Stomach smooth muscle (tissue), 2 donors: ENCODE results near the gene TAS2R41.

Experiments
- H3K27ac ChIP-seq: one replicate; pipeline ENCODE4 v1.7.0; 2013; ENCODE audit warnings: mild to moderate bottlenecking, low read length, inconsistent platforms
- H3K27me3 ChIP-seq, 2 donors: one replicate each; pipeline ENCODE4 v1.7.0; 2013; ENCODE audit warnings: low read length in 2 of 2; ENCODE audit not compliant: insufficient read depth in 2 of 2, control insufficient read depth in 1 of 2
- H3K36me3 ChIP-seq, 2 donors: one replicate each; pipeline ENCODE4 v1.7.0; 2013; ENCODE audit warnings: low read length in 2 of 2; ENCODE audit not compliant: control insufficient read depth in 2 of 2, insufficient read depth in 2 of 2
- H3K4me1 ChIP-seq: one replicate; pipeline ENCODE4 v1.7.0; 2013; ENCODE audit warnings: low read length; ENCODE audit not compliant: control insufficient read depth, insufficient read depth
- H3K4me3 ChIP-seq, 2 donors: one replicate each; pipeline ENCODE4 v1.7.0; 2013; ENCODE audit warnings: low read length in 2 of 2
- H3K9ac ChIP-seq, 2 donors: one replicate each; pipeline ENCODE4 v1.7.0; 2013; ENCODE audit warnings: low read length in 2 of 2, mild to moderate bottlenecking in 1 of 2
- H3K9me3 ChIP-seq, 2 donors: one replicate each; pipeline ENCODE4 v1.7.0; 2013; ENCODE audit warnings: low read length in 2 of 2; ENCODE audit not compliant: control insufficient read depth in 2 of 2
- donor health status: healthy.
- donor health status: Pancreatic carcinoma.

The TAS2R41 gene

DNA sequence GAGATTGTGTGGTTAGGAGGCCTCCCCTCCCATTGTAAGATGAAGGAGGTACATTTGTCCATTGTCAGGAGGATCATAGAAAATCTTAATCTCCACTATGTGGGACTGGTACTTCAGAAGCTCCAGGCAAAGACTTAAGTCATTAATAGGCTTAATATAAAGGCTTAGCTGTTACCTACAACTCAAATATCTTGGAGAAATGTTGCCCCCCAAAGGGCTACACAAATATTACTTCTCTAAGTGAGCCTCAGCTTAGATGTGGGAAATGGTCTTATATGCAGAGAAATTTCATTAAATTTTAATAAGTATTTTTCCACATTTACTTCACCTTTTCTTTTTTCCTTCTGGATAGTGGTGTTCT, 27.2 kb downstream of the TAS2R41 start:
- no peak overlapping the region for H3K27ac ChIP-seq
- H3K4me1 ChIP-seq, result no peaks in the 10 kb centered on the region
- H3K9ac ChIP-seq, result no peak overlapping the region
- H3K4me3 ChIP-seq, result no peak overlapping the region
- no peaks in the 10 kb centered on the region for H3K9me3 ChIP-seq
- H3K36me3 ChIP-seq, result no peaks in the 10 kb centered on the region
- H3K27me3 ChIP-seq, result no peaks in the 10 kb centered on the region

DNA sequence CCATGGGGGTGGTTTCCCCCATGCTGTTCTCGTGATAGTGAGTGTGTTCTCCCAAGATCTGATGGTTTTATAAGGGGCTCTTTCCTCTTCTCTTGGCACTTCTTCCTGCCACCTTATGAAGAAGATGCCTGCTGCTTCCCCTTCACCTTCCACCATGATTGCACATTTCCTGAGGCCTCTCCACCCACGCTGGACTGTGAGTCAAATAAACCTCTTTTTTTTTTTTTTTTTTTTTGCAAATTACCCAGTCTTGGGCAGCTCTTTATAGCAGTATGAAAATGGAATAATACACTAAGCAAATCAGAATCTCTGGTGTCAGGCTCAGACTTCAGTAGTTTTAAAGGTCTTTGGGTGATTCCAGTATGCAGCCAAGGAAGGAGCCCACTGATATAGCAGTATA, 28.2 kb downstream of the TAS2R41 start:
- Histone ChIP-seq H3K9me3 (no peaks in the 10 kb centered on the region), H3K36me3 (no peaks in the 10 kb centered on the region), H3K27ac (no peak overlapping the region), H3K4me1 (no peaks in the 10 kb centered on the region), H3K9ac (no peak overlapping the region), H3K27me3 (no peaks in the 10 kb centered on the region), H3K4me3 (no peak overlapping the region)

DNA sequence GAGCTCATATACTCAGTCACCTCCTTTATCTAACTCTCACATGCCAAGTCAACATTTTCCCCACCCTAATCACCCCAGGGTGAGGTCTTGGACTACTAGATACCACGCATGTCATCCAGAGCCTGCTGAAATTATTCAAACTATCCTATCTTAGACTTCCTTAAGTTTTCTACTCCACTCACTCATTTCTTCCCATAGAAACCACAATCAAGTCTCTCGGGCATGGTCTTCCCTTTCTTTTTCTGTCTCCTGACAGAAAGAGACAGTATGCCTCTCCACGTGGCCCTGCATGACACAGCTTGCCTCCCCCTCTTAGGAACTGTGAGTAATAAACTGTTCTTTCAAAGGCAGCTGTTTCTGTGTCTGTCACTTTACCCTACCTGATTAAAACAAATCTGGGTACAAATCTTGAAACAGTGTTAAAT, 29.4 kb downstream of the TAS2R41 start:
- H3K4me1 ChIP-seq, result no peaks in the 10 kb centered on the region
- no peak overlapping the region for H3K4me3 ChIP-seq
- H3K27ac ChIP-seq, result no peak overlapping the region
- H3K27me3 ChIP-seq, result peaks cover 0 to 4% of the 10 kb centered on the region in 2 donors
- H3K9me3 ChIP-seq, result no peaks in the 10 kb centered on the region
- H3K36me3 ChIP-seq, result no peaks in the 10 kb centered on the region
- H3K9ac ChIP-seq, result no peak overlapping the region

DNA sequence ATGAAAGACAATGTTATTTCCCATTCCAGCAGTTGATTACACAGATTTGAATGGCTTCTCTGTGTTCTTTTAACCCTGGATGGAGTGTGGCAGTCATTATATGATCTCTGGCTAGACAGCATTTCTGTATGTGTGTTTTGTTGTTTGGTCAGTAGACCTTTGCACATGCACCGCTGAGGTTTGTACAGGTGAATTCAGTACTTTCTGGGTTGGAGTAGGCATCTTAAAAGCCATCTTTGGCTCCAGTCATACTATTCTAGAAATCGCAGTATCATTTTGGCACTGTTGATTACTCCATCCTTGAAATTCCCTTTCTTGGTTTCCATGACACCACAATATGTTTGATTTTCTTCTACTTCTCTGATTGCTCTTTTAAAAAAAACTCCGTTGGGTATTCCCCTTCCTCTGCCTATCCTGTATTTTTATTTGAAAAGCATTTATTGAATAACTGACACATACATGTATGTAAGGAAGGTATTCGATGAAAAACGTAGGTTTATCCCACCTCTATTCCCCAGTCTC, 29.9 kb downstream of the TAS2R41 start:
- Histone ChIP-seq H3K9me3 (no peaks in the 10 kb centered on the region), H3K4me1 (no peaks in the 10 kb centered on the region), H3K27ac (no peak overlapping the region), H3K36me3 (no peaks in the 10 kb centered on the region), H3K9ac (no peak overlapping the region), H3K4me3 (no peak overlapping the region), H3K27me3 (peaks cover 0 to 4% of the 10 kb centered on the region in 2 donors)

DNA sequence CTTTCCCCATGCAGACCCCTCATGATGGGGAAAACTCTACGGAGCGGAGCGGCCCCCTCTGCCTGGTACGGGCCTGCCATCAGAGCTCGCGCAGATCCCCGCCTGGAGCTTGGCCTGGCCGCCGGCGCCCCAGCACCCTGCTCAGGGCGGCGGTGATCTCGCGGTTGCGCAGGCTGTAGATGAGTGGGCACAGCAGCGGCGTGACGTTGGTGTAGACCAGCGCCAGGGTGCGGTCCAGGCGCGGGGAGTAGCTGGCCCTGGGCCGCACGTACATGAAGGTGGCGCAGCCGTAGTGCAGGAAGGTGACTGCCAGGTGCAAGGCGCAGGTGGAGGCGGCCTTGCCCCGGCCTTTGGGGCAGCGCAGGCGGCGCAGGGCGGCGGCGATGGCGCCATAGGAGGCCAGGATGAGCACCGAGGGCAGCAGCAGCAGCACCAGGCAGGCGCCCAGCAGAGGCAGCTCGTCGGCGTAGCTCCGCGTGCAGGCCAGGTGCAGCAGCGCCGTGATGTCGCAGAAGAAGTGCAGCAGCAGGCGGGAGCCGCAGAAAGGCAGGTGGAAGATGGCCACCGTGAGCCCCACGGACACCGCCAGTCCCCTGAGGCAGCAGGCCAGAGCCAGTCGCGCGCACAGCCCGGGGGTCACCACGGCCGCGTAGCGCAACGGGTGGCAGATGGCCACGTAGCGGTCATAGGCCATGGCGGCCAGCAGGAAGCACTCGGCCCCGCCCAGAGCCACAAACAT, 33.4 kb downstream of the TAS2R41 start:
- H3K4me1 ChIP-seq, result no peaks in the 10 kb centered on the region
- H3K9me3 ChIP-seq, result no peaks in the 10 kb centered on the region
- peaks cover 0 to 4% of the 10 kb centered on the region in 2 donors for H3K27me3 ChIP-seq
- H3K9ac ChIP-seq, result no peak overlapping the region
- no peaks in the 10 kb centered on the region for H3K36me3 ChIP-seq
- no peak overlapping the region for H3K27ac ChIP-seq
- no peak overlapping the region for H3K4me3 ChIP-seq

DNA sequence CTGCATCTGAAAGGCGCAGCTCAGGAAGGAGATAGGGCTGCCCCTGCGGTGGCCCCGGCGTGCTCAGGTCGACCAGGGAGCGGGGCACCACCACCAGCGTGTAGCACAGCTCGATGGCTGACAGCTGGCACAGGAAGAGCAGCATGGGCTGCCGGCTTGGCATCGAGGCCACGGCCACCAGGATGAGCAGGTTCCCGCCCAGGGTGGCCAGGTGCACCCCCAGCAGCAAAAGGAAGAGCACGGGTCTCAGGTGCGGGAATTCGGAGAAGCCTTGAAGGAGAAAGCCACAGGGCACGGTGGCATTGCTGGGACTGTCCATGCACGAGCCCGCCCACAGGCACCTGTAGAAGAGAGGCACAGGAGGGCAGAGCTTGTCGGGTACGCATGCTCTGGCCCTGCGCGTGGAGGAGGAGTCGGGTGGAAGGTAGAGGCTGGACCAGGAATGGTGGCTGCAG, 33.9 kb downstream of the TAS2R41 start:
- Histone ChIP-seq H3K9me3 (no peaks in the 10 kb centered on the region), H3K27me3 (peaks cover 0 to 4% of the 10 kb centered on the region in 2 donors), H3K27ac (no peak overlapping the region), H3K9ac (no peak overlapping the region), H3K4me1 (no peaks in the 10 kb centered on the region), H3K36me3 (no peaks in the 10 kb centered on the region), H3K4me3 (no peak overlapping the region)

DNA sequence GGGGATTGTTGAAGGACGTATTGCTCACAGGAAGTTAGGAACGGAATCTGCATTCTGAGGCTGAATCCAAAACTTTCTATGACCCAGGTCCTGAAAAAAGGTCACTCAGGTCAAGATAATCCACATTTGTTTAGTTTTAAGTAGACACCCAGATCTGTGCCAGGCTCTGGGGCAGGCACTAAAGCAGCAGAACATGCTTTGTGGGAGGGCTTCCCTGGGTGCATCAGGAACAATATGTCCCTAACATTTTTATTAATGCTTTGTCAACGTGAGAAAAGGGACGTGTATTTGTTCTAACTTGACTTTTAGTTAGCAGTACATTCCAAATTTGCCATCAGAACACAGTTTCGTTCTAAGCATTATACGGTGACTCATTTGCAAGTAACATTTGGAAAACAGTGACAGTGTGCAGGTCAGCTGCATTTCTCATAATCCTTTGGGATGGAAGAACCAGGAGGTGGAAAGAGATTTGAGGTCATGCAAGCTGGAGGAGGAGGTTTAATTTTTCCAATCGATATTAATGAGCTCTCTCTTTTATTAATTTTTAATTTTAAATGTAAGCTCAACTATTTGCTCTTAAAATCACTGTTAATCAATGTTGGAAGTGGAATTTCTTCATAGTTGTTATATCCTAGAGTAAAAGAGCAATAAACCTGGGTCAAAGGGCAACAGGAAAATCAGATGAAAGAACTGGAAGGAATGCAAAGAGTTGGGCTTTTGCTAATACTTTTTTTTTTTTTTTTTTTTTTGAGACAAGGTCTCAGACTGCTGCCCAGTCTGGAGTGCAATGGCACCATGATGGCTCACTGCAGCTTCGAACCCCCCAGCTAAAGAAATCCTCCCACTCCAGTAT, 35.0 kb downstream of the TAS2R41 start:
- no peak overlapping the region for H3K9ac ChIP-seq
- no peaks in the 10 kb centered on the region for H3K9me3 ChIP-seq
- H3K27ac ChIP-seq, result no peak overlapping the region
- no peaks in the 10 kb centered on the region for H3K36me3 ChIP-seq
- peaks cover 0 to 4% of the 10 kb centered on the region in 2 donors for H3K27me3 ChIP-seq
- no peak overlapping the region for H3K4me3 ChIP-seq
- H3K4me1 ChIP-seq, result no peaks in the 10 kb centered on the region

DNA sequence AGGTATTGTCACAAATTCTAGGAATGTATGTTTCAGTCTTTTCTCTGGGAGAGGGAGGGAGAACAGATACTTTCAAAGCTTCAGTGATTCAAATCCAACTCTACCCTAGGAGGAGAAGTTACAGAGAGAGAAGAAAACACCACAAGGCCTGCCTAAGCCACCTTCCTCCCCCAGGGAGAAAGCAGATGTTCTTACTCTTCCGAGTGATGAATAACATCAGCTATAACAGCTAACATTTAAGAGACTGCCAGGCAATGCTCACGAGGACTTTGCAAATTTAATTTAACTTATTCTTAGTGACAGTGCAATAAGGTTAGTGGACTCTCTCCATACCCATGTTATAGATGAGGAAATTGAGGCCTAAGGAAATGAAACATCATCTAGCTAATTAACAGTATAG, 36.8 kb downstream of the TAS2R41 start:
- H3K9me3 ChIP-seq, result no peaks in the 10 kb centered on the region
- H3K4me3 ChIP-seq, result no peak overlapping the region
- H3K27ac ChIP-seq, result no peak overlapping the region
- peaks cover 0 to 4% of the 10 kb centered on the region in 2 donors for H3K27me3 ChIP-seq
- H3K4me1 ChIP-seq, result no peaks in the 10 kb centered on the region
- H3K36me3 ChIP-seq, result no peaks in the 10 kb centered on the region
- H3K9ac ChIP-seq, result no peak overlapping the region

DNA sequence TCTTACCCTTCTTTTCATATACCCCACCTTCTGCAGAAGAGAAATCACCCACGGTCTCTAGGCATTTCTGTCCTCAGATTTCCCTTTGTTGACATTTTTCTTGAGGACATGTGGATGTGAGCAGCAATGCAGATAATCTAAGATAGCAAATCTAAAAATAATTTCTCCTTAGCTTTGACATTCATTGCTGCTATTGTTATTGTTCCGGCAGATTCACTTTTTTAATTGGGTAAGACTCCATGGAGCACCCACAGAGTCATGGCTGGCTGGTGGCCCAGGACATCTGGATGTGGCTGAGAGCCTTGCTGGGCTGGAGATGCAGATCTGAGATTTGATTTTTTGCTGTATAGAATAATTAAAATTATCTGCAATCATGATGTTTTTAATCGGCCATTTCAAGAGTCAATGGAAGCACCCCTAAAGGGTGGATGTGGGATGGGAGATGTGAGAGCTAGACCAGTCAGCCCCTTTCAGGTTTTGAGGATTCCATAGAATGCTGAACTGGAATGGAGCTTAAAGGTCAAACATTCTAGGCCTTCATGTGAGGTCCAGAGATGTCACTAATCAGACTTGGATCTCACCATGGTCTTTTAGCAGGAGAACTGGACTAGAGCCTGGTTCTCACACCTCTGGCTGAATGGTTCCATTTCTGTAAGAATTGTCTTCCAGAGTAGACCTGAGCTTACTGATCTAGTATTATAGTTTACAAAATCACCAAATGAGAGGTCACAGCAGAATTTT, 37.5 kb downstream of the TAS2R41 start:
- Histone ChIP-seq H3K36me3 (no peaks in the 10 kb centered on the region), H3K4me1 (no peaks in the 10 kb centered on the region), H3K9me3 (no peaks in the 10 kb centered on the region), H3K4me3 (no peak overlapping the region), H3K27ac (no peak overlapping the region), H3K9ac (no peak overlapping the region), H3K27me3 (peaks cover 0 to 4% of the 10 kb centered on the region in 2 donors)

DNA sequence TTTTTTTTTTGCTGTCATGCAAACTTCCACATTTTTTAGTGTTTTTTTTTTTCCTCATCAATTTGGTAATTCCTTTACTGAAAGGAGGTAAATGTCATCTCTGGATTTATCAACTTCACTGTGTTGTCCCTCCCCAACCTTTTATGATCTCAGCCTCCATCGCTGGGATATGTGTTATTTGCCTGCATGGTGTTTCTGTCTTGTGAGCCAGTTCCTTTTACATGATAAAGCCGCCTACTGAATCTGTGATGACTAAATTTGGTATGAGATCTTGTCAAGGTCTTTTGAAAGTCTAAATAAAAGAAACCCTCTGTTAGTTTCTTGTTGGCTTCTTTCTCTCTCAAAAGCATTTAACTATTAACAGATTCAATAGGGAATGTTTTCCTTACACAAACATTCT, 39.3 kb downstream of the TAS2R41 start:
- no peaks in the 10 kb centered on the region for H3K4me1 ChIP-seq

More for the DNA sequence above, 39.3 kb downstream of the TAS2R41 start:
- H3K27ac ChIP-seq, result no peak overlapping the region
- H3K36me3 ChIP-seq, result no peaks in the 10 kb centered on the region
- no peak overlapping the region for H3K4me3 ChIP-seq
- no peaks in the 10 kb centered on the region for H3K9me3 ChIP-seq
- H3K27me3 ChIP-seq, result no peaks in the 10 kb centered on the region
- no peak overlapping the region for H3K9ac ChIP-seq
